ENCODE results near the gene SINHCAF.
"Not testable (repeated sequence)": the region's sequence is repeated elsewhere in the genome, so short reads cannot be mapped to it uniquely, and the experiment has no call there.

- TF ChIP-seq CTCF, POLR2A (IDR thresholded peaks at IDR 0.05): not testable (repeated sequence)
Observed at GRCh38 chr12:31238333-31238732, 87.6 kb downstream of the SINHCAF start.
